Hepatocyte (in vitro differentiated cells): Measurements from ENCODE around the gene KCNMA1.

Experiments used
- EZH2 ChIP-seq: fragments of 200-600 bp; sonication (generic); IDR thresholded peaks from 2 replicates; pipeline ENCODE4 v1.6.1; 2016; ENCODE audit warnings: antibody characterized with exemption, mild to moderate bottlenecking, borderline replicate concordance
- EZH2phosphoT487 ChIP-seq: fragments of 200-600 bp; sonication (generic); IDR thresholded peaks from one replicate; pipeline ENCODE4 v1.6.1; 2018; ENCODE audit warnings: antibody characterized with exemption, mild to moderate bottlenecking, low read depth, moderate library complexity; ENCODE audit not compliant: unreplicated experiment, severe bottlenecking

GRCh38 chr10:77390481-77390891 is 247.1 kb downstream of the KCNMA1 start:
- TF ChIP-seq EZH2, result no peak
- no peak for TF ChIP-seq EZH2phosphoT487
